ENCODE measurements around the gene DOCK3.
"Not testable (repeated sequence)": the region's sequence is repeated elsewhere in the genome, so short reads cannot be mapped to it uniquely, and the experiment has no call there.

The DOCK3 gene

DNA sequence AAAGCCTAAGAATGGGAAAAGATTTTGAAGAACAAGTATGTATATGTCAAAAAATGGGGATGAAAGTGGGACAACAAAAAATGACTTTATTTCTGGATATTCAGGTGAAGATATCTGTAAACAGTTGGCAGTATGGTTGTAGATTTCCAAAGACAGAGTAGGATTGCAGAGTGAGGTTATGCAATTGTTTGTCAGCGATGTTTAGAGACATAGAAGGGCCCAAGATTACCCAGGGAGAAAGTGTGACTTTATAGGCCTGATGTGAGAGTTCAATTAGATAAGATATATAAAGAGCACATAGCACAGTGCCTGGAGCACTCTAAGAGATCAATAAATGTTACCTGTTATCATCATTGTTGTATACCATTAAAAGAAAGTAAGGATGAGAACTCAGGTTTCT, 319.8 kb downstream of the DOCK3 start:
- no peak for DNase-seq

DNA sequence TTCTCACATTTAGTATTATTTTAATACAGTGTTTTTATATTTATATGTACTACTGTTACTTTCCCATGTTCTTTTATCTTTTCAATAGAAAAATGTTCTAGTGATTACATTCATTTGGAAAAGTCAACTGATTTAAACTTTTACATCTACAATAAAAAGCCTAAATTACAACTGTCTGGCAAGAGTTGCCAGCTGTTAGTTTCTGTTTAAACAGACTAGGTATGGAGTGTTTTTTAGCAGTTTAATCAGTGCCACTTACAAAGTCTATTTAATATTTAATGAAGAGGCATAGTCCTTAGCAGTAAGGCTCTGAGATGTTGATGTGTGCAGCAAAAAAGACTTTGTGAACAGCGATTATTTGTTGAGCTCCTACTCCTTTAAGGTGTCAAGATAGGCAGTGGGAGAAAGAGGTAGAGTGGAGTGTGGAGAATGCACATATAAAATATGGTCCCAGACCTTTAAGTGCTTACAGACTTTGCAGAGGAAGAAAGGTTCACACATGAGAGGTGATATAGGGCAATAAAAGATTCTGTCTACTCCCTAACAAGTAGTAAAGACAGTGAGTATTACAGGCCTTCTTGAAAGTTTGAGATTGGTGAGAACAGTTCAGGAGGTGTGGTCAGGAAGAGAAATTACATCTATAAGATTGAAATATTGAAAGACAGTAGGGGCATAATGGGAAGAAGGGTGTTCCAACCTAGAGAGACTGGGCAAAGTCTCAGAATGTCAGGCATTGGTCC, 320.5 kb downstream of the DOCK3 start:
- DNase-seq = no peak

DNA sequence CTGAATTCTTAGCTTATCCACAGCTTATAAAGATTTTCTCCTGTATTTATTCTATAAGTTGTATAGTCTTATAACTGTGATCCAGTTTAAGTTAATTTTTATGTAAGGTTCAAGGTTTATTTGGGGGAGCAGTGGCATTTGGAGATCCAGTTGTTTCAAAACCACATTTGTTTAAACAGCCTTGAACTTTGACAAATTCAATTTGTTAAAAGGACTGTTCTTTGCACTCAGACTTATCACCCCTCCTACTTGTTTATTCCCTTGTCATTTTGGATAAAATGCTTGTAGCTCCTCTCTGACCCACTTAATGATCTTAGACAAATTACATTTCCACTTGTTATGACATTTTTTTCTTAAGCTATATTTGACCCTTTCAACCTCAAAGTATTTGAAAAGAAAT, 327.8 kb downstream of the DOCK3 start:
- DNase-seq = no peak

DNA sequence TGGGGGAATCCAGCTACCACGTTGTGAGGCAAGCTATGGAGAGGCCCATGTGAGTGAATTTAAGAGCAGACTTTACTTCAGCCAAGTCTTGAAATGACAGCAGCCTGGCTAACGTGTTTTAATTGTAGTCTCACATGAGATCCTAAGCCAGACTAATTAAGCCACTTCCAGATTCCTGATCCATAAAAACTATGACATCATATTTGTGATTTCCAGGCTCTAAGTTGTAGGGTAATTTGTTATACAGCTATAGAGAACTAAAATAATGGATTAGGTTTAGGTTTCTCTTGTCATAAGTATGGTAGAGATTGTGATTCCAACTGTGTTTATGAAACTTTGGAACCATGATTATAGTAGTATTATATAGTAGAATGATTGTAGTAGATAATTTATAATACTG, 329.5 kb downstream of the DOCK3 start:
- no peak for DNase-seq

DNA sequence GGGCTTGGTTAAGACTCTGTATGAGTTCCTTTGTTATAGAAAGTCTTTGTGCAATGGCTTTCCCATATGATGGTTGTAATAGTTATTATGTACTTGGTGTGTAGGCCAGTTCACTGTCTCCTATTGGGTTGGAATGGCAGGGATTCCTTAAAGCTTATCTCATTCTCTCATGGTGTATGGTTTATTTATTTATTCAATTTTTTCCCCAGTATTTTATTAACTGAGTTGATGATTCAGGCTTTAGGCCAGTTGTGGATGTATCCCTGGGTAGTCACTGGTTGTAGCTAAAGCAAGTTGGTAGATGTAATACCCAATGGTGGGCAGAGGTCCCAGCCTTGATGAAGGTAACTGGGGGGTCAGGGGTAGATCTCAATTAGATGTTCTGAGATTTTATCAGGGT, 349.4 kb downstream of the DOCK3 start:
- DNase-seq = no peak

DNA sequence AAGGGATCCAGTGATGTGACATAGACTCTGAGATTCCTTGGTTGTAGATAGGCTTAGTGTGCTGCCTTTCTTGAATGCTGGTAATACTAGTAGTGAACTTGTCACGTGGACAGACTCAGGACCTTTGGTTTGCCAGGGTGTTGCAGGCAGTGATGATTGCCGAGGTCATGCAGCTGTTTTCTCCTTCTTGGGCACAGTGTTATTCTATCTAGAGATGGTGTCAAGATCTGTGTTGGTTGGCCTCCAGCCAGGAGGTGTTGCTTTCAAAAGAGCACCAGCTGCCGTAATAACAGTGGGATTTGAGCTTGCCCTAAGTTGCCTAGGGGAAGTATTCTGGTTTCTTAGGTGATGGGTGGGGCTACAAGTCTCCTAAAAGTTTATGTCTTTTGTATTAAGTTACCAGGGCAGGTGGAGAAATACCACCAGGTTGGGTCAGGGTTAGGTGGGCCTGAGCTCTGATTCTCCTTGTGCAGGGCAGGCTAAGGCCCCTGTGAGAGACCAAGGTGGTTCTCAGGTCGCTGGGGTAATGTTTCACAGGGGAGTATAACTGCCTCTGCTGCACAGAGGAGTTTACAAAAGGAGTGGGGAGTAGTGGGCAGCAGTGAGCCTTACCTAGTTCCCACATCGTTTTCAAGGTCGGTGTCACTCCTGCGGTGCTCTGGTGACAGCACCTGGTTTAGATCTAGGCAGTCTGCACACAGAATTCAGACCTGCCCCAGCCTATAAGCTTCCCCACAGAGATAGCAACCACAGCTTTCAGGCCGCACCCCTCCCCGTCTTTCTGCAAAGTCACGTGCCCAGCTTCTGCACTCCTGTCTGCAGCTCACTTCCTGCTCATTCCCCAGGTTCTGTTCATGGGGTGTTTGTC, 350.3 kb downstream of the DOCK3 start:
- no peak for DNase-seq

DNA sequence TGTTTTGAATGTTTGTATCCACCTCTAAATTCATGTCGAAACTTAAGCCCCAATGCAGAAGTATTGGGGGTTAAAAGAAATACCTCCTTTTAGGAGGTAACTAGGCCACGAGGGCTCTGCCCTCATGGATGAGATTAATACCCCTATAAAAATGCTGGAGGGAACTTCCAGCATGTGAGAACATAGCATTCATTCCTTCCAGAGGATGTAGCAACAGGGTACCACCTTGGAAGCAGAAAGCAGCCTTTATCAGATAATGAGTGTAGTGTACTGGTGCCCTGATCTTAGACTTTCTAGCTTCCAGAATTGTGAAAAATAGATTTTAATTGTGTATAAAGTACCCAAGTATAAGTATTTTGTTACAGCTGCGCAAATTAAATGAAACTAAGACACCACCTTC, 356.9 kb downstream of the DOCK3 start:
- DNase-seq = no peak

DNA sequence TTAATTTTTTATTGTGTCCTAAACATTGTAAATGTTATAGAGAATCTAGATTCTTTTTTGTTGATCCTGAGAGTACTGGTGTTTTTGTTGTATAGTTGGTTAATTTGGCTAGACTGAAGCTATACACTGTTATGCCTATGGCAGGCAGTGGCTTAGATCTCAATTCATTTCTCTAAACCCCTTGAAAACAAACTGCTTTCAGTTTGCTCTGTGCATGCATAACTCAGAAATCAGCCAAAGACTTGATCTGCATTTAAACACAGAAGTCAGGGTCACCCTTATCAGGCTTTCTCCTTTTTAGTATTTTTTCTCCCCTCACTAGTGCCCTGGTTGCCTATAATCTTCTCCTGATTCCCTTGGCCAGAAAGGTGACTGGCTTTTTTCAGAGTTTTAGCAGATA, 360.9 kb downstream of the DOCK3 start:
- DNase-seq = no peak

DNA sequence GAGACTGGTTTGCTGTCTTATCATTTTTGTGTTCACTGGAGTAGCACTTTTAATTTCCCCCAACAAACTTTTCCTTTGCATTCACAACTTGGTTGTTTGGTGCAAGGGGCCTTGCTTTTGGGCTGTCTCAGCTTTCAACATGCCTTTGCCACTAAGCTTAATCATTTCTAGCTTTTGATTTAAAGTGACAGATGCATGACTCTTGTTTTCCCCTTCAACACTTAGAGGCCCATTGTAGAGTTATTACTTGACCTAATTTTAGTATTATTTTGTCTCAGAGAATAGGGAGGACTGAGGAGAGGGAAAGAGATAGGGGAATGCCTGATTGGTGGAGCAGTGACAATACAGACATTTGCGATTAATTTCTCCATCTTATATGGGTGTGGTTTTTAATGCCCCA, 370.3 kb downstream of the DOCK3 start:
- DNase-seq = no peak

DNA sequence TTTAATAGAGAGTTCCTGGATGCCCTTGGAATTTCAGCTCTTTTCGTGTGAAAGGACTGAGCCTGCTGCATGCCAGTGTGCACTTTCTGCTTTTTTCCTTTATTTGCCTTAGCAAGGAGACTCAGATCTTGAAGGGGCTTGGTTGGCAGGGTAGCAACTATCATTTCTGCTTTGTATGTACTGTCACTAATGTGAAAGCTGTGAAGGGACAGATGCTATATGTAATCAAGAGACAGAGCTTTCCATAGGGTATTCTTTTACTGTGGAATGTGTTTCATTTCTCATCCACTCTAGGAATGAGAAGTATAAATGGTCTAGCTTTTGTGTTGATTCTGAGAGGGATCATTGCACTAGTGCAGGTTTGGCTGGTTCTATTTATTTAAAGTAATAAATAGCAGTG, 377.8 kb downstream of the DOCK3 start:
- no peak for DNase-seq

DNA sequence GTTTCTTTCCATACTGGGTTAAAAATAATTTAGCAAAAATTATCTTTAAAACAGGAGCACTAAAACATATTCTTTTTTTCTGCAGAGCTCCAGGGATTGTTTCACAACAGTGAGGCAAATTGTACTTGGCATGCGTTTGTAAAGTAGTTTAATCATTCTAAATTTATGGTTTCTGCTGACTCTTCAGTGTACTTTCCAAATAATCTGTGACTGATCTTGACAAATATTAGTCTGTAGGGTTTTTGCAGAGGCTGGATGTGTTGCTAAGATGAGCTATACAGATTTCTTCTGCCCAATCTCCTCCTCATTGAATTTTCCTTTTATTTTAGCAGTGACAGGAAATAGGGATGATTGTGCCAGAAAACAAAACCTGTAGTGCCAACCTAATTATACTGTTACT, 382.4 kb downstream of the DOCK3 start:
- DNase-seq = no peak

DNA sequence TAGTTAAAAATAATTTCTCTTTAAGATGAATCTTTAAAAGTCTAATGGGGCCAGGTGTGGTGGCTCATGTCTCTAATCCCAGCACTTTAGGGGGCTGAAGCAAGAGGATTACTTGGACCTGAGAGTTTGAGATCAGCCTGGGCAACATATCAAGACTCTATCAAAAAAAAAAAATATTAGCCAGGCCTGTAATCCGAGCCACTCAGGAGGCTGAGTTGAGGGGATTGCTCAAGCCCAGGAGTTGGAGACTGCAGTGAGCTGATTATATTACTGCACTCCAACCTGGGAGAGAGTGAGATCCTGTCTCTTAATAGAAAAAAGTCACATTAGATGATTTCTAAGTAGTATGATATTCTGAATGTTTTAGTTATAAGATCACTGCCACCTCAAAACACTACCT, 388.3 kb downstream of the DOCK3 start:
- no peak for DNase-seq

DNA sequence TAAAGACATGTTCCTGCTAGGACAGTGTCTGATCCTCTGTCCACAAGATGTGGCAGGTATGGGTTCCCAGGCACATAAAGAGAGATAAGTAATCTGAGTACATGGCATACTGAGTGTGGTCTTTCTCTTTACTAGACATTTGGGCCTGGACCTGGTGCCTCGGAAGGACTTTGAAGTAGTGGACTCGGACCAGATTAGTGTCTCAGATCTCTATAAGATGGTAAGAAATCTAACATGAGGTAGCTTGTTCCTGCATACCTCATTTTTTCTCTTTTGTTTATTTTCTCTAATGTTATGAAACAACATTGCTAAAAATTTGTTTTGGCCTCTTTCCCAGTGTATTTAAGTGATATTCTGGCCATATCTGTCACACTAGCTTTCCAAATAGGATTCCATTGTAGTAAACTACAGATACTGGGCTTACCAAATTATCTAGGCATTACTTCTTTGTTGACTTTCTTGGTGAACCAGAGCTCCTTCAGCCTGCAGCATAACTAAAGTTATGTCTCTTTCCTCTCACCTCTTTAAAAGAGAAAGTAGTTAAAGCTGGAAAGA, 400.6 kb downstream of the DOCK3 start:
- DNase-seq = no peak

DNA sequence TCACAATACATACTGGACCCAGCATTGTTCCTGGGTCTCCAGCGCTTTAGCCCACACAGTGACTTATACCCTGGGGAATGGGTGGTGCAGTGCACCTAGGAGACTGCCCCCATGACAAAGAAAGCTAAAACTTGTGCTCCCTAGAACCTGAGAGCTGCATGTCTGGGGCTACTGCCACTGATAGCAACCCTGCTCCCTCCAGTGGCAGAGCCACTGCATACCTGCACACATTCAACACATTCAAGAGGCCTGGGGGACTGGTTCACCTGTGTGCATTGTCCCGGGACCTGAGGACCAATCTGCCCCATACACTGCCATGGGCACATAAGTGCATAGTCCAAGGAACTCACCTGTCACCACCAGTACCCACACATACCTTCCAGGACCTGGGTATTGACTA, 407.6 kb downstream of the DOCK3 start:
- DNase-seq = no peak

DNA sequence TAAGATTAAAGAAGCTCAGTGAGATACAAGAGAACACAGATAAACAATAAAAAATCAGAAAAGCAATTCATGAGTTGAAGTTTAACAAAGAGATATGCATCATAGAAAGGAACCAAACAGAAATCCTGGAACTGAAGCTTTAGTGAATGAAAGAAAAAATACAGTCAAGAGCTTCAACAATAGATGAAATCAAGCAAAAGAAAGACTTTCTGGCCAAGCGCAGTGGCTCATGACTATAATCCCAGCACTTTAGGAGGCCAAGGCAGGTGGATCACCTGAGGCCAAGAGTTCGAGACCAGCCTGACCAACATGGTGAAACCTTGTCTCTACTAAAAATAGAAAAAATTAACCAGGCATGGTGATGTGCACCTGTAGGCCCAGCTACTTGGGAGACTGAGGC, 408.8 kb downstream of the DOCK3 start:
- no peak for DNase-seq

DNA sequence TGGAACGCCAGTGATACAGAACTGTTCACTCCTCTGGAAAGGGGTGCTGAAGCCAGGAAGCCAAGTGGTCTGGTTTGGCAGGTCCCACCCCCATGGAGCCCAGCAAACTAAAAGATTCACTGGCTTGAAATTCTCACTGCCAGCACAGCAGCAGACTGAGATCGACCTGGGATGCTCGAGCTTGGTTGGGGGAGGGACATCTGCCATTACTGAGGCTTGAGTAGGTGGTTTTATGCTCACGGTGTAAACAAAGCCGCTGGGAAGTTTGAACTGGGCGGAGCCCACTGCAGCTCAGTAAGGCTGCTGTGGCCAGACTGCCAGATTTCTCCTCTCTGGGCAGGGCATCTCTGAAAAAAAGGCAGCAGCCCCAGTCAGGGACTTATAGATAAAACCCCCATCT, 417.4 kb downstream of the DOCK3 start:
- DNase-seq = not testable (repeated sequence)

DNA sequence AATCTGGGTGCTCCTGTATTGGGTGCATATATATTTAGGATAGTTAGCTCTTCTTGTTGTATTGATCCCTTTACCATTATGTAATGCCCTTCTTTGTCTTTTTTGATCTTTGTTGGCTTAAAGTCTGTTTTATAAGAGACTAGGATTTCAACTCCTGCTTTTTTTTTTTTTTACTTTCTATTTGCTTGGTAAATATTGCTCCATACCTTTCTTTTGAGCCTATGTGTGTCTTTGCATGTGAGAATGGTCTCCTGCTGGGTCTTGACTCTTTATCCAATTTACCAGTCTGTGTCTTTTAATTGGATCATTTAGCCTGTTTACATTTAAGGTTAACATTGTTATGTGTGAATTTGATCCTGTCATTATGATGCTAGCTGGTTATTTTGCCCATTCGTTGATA, 420.1 kb downstream of the DOCK3 start:
- DNase-seq = not testable (repeated sequence)

DNA sequence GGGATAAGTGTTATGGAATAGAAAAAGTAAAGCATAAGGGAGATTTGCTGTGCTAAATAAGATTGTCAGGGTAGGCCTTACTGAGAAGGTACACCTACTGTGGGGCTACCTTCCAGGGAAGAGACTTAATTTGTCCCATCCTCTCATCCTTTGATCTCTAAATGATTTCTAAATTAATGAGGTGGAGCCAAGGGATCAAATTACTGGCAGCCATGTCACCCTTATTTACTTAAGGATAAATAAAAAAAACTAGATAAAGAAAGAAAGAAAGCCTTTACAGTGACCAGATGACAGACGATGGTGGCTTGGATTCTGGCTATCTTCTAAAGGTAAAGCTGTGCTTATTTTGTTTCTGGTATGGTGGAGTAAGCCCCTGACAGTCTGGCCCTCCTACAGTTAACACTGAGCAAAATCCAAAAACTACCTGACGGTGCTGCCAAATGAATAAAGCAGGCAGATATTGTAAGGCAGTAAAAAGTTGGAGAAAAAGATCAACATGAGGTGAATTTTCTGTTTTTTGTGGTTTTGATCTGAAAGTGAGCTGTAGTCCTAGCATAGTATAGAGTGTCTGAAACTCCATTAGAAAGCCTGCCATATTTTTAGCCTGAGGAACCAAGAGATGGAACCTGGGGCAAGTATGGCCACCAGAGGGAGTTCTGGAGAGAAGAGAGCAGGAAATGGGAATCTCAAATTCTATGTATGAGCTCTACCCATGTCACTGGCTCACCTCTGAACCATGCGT, 425.2 kb downstream of the DOCK3 start:
- DNase-seq = peak; percentile 37

DNA sequence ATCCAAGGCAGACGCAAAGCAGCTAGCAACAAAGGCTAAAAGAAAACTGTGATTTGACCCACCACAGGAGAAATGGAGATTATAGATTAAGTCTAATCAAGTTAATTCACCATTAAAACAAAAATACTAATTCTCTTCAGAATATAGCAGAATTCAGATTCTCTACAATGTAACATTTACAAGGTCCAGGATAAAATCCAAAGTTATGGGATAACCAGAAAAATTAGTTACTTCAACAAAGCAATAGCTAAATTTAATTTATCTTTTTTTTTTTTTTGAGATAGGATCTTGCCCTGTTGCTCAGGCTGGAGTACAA, 425.8 kb downstream of the DOCK3 start:
- no peak for DNase-seq

DNA sequence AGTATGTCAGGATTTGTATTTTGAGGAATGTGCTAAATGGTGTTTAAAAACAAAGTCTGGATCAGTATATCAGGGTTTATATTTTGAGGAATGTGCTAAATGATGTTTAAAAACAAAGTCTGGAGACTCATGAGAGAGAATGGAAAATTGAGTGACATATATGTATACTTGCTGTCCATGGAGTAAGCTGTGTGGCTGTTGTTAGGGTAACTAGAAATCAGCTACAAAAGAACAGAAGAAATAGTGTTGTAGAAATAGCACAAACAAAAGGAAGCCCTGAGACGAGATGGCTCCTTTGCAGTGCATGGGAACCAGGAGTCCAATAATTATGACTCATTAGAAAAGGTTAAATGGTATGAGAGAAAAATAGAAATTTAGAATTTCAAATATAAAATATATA, 427.7 kb downstream of the DOCK3 start:
- DNase-seq = no peak

DNA sequence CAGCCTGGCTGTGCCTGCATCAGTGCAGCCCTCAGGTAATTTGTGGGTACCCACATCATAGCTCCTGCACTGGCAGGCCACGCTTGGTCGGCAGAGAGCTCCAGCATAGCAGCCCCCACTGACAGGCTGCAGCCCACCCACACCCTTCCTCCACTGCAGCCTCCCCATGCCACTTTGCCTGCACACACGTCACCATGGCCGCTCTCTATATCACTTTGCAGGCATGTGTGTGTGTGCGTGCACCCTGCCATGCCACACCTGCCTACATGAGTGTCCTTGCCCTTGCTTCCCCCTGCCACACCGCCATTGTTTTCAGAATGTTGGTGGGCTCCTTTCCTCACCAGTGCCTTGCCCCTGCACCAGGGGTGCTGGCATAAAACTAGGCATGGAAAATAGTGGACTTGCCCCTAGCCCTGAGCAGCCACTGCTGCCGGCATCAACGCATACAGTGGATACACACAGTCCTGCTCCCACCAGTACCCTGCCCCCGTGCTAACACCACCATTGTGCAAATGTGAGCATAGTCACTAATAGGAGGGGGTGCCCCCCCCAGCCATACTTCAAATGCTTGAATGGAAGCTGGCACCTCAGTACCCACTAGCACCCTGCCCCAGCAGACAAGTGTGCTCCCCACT, 431.6 kb downstream of the DOCK3 start:
- DNase-seq = no peak

DNA sequence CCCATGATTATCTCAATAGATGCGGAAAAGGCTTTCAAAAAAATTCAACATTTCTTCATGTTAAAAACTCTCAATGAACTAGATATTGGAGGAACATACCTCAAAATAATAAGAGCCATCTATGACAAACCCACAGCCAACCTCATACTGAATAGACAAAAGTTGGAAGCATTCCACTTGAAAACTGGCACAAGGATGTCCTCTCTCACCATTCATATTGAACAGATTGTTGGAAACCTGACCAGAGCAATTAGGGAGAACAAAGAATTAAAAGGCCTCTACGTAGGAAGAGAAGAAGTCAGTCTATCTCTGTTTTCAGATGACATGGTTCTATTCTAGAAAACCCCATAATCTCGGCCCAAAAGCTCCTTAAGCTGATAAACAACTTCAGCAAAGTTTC, 435.9 kb downstream of the DOCK3 start:
- DNase-seq = no peak

DNA sequence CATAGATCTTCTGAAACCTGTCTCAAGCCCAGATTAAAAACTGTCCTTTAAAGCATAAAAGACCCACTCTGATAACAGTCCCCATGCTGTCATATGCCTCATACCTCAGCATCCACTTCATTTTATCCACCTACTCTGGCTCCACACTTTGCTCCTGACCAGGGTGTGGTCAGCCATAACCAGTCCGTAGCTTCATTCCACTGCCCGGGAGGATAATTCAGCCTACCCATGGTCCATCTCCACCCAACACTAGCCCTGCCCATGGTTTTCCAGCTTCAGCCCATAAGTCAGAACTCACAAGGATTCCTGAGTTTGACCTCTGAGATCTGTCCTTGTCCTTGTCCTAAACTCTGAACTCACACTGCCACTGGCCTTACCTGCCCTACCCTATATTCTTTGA, 448.2 kb downstream of the DOCK3 start:
- DNase-seq = no peak
